Stimulated activated CD8-positive, alpha-beta memory T cell treated with anti-CD3 and anti-CD28 coated beads, Interleukin-12 subunit alpha, Interleukin-12 subunit beta, amount 100 ng/mL, for 1 hour (primary cell): Measurements from ENCODE around the gene PCSK5.
"Not testable (repeated sequence)": the region's sequence is repeated elsewhere in the genome, so short reads cannot be mapped to it uniquely, and the experiment has no call there.

Experiments
- DNase-seq: peaks from one replicate; pipeline ENCODE4 v3.0.0-alpha.2; 2020; ENCODE audit warnings: low read depth

The PCSK5 gene

GRCh38 chr9:75889977-75890471 is 449 bp upstream of the PCSK5 start:
- no peak for DNase-seq

GRCh38 chr9:75891277-75891741 is 836 bp downstream of the PCSK5 start:
- no peak for DNase-seq

GRCh38 chr9:75891771-75892215 is 1.3 kb downstream of the PCSK5 start:
- DNase-seq = no peak

- DNase-seq = no peak
Observed at GRCh38 chr9:75892216-75892911, 1.9 kb downstream of the PCSK5 start.

GRCh38 chr9:75893106-75893505 is 2.6 kb downstream of the PCSK5 start:
- no peak for DNase-seq

GRCh38 chr9:75894566-75894965 is 4.1 kb downstream of the PCSK5 start:
- DNase-seq = no peak

- DNase-seq = no peak
Observed at GRCh38 chr9:75895112-75895511, 4.6 kb downstream of the PCSK5 start.

GRCh38 chr9:75896193-75896592 is 5.7 kb downstream of the PCSK5 start:
- DNase-seq = no peak

GRCh38 chr9:75900893-75901524 is 10.5 kb downstream of the PCSK5 start:
- DNase-seq = not testable (repeated sequence)

GRCh38 chr9:75903785-75904360 is 13.4 kb downstream of the PCSK5 start:
- DNase-seq = no peak

- no peak for DNase-seq
Observed at GRCh38 chr9:75904364-75904763, 13.9 kb downstream of the PCSK5 start.

- DNase-seq = no peak
Observed at GRCh38 chr9:75906531-75906930, 16.1 kb downstream of the PCSK5 start.

GRCh38 chr9:75907329-75907728 is 16.9 kb downstream of the PCSK5 start:
- DNase-seq = no peak

- no peak for DNase-seq
Observed at GRCh38 chr9:75907923-75908322, 17.4 kb downstream of the PCSK5 start.

- DNase-seq = no peak
Observed at GRCh38 chr9:75909776-75910175, 19.3 kb downstream of the PCSK5 start.

- no peak for DNase-seq
Observed at GRCh38 chr9:75910731-75911130, 20.3 kb downstream of the PCSK5 start.

- no peak for DNase-seq
Observed at GRCh38 chr9:75911390-75911789, 20.9 kb downstream of the PCSK5 start.

GRCh38 chr9:75912951-75913350 is 22.5 kb downstream of the PCSK5 start:
- DNase-seq = no peak

GRCh38 chr9:75914002-75914401 is 23.5 kb downstream of the PCSK5 start:
- DNase-seq = no peak

- no peak for DNase-seq
Observed at GRCh38 chr9:75914883-75915452, 24.5 kb downstream of the PCSK5 start.

- DNase-seq = no peak
Observed at GRCh38 chr9:75918154-75918553, 27.7 kb downstream of the PCSK5 start.

GRCh38 chr9:75918909-75919308 is 28.4 kb downstream of the PCSK5 start:
- DNase-seq = no peak
